NCI-H446 (cell line): Measurements from ENCODE around the gene JAM2.
"Not testable (repeated sequence)": the region's sequence is repeated elsewhere in the genome, so short reads cannot be mapped to it uniquely, and the experiment has no call there.

Source experiments
- DNase-seq, 2 experiments: peaks; one replicate each; lab custom pipeline; 2025; lab: John Stamatoyannopoulos, UW

The JAM2 gene

GRCh38 chr21:25646474-25646873, 7.4 kb downstream of the JAM2 start:
- no peak for DNase-seq

GRCh38 chr21:25647647-25648046, 8.6 kb downstream of the JAM2 start:
- no peak for DNase-seq

- DNase-seq, result no peak
These were observed 10.1 kb downstream of the JAM2 start for GRCh38 chr21:25649146-25649545.

- DNase-seq, result no peak
These were observed 17.4 kb downstream of the JAM2 start for GRCh38 chr21:25656412-25656811.

- DNase-seq, result no peak
These were observed 18.1 kb downstream of the JAM2 start for GRCh38 chr21:25657140-25657539.

GRCh38 chr21:25658427-25659035, 19.5 kb downstream of the JAM2 start:
- DNase-seq, result no peak

GRCh38 chr21:25660233-25660632, 21.2 kb downstream of the JAM2 start:
- no peak for DNase-seq

GRCh38 chr21:25664491-25664931, 25.5 kb downstream of the JAM2 start:
- DNase-seq, result no peak

GRCh38 chr21:25670726-25671125, 31.7 kb downstream of the JAM2 start:
- DNase-seq, result no peak

- no peak for DNase-seq
These were observed 37.4 kb downstream of the JAM2 start for GRCh38 chr21:25676451-25676850.

GRCh38 chr21:25682382-25682781, 43.3 kb downstream of the JAM2 start:
- no peak for DNase-seq

- no peak for DNase-seq
These were observed 48.7 kb downstream of the JAM2 start for GRCh38 chr21:25687787-25688186.

- DNase-seq, result no peak
These were observed 49.5 kb downstream of the JAM2 start for GRCh38 chr21:25688275-25689155.

GRCh38 chr21:25689226-25689625, 50.2 kb downstream of the JAM2 start:
- DNase-seq, result peak in 1 of 2 experiments; percentile 8

- DNase-seq, result no peak
These were observed 52.9 kb downstream of the JAM2 start for GRCh38 chr21:25691976-25692375.

GRCh38 chr21:25695461-25695860, 56.4 kb downstream of the JAM2 start:
- DNase-seq, result not testable (repeated sequence)

- no peak for DNase-seq
These were observed 61.7 kb downstream of the JAM2 start for GRCh38 chr21:25700741-25701140.

GRCh38 chr21:25701529-25701928, 62.5 kb downstream of the JAM2 start:
- DNase-seq, result no peak

GRCh38 chr21:25708467-25709065, 69.5 kb downstream of the JAM2 start:
- DNase-seq, result peak; percentile 14 to 52

GRCh38 chr21:25709684-25710265, 70.7 kb downstream of the JAM2 start:
- no peak for DNase-seq

- DNase-seq, result no peak
These were observed 71.5 kb downstream of the JAM2 start for GRCh38 chr21:25710550-25710949.

GRCh38 chr21:25714066-25714465, 75.0 kb downstream of the JAM2 start:
- DNase-seq, result not testable (repeated sequence)
